NCI-H2029 (cell line): ENCODE measurements around the gene SLC4A3.

Experiments used
- DNase-seq: peaks from one replicate; lab custom pipeline; 2025; lab: John Stamatoyannopoulos, UW

Gene SLC4A3

DNA sequence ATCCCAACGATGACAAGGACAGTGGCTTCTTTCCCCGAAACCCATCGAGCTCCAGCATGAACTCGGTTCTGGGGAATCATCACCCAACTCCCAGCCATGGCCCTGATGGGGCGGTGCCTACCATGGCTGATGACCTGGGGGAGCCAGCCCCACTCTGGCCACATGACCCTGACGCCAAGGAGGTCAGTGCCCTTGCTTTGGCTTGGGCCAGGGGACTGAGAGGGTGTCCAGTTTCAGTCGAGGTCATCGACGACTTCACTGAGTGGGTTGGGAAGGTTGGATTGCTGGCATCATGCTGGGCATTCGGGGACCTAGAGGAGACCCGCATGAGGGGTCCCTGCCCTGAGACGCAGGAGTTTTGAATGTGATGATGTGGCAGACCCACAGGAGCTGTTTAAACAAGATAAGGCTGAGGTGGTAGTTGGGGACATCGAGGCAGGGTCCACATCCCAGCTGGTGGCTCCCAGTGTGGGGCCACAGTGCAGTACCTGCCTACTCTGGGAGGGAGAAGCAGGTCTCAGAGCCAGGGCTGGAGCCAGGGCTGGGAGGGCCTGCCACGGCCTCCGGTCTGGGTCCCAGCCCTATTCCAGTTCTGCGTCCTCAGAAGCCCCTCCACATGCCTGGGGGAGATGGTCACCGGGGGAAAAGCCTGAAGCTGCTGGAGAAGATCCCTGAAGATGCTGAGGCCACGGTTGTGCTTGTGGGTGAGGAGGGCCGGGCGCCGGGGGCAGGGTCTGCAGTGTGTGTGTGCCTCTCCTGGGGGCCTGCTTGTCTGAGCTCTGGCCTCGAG, 6.0 kb downstream of the SLC4A3 start:
- DNase-seq: no peak

DNA sequence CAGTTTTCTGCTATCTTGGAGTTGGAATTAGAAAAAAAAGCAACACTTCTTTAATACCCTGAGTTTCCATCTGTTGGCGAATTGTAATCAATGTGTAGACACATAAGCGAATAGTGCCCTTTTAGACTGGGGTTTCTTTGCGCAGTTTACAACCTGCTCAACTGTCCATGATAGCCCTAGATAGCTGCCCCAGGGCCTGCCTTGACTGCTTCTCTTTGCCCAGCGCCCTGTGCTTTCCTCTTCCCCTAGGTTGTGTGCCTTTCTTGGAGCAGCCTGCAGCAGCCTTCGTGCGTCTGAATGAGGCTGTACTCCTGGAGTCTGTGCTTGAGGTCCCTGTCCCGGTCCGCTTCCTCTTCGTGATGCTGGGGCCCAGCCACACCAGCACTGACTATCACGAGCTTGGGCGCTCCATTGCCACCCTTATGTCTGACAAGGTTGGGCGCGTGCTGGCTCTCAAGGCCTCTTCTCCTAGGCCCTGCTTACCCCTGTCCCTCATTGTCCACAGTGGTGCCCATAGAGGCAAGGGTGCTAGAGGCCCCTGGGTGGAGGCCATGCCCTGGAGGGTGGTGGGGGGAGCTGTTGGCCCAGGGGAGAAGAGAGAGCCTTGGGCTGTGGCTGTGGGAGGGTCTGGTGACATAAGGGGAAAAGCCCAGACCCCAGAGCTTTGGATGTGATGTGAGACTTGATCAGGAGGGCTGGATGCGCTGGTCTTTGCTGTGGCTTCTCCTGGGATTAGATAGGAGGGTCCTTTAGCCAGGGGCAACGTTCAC, 6.9 kb downstream of the SLC4A3 start:
- DNase-seq: no peak

DNA sequence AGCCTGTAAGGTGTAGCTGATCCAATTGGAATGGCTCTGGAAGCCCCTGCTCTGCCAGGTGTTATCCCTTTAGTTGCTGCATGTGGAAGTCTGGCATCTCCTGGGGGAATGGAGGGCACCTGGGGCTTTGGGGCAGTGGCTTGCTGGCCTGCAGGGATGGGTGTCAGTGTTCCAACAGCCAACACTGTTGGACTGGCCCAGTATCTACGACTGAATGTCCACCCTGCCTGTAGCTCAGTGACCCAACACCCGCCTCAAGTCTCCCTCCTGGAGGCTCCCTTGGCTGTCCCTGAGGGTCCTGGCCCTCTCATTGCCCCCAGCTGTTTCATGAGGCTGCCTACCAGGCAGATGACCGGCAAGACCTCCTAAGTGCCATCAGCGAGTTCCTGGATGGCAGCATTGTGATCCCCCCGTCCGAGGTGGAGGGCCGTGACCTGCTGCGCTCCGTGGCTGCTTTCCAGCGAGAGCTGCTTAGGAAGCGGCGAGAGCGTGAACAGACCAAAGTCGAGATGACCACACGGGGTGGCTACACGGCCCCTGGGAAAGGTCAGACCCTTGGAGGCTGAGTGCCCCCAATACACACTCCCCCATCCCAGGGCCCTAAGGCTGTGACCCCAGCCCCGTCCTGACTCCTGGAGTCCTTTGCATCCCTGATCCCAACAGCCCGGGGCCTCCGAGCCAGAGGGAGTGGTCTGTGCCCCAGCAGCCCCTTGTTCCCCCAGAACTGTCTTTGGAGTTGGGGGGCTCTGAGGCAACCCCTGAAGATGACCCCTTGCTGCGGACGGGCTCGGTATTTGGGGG, 7.7 kb downstream of the SLC4A3 start:
- DNase-seq: no peak

DNA sequence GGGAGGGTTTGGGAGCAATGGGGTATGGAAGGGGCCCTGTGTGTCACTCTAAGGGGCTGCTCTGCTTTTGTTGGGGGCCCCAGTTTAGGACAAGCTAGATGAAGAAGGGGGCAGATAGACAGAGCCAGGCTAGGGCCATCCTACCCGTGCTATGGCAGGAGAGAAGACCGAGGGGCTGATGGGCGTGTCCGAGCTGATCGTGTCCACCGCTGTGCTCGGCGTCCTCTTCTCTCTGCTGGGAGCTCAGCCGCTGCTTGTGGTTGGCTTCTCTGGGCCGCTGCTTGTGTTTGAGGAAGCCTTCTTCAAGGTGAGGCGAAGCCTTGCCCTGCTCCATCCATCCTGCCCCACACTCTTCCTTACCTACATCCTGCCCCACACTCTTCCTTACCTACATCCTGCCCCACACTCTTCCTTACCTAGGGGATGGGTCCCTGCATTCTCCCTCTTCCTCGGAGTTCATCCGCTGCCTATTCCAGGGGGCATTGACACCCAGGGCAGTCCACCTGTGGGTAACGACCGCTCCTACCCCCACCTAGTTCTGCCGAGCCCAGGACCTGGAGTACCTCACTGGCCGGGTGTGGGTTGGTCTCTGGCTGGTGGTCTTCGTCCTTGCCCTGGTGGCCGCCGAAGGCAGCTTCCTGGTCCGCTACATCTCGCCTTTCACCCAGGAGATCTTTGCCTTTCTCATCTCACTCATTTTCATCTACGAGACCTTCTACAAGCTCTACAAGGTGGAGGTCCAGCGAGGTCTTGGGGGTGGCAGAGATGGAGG, 8.9 kb downstream of the SLC4A3 start:
- DNase-seq: no peak

DNA sequence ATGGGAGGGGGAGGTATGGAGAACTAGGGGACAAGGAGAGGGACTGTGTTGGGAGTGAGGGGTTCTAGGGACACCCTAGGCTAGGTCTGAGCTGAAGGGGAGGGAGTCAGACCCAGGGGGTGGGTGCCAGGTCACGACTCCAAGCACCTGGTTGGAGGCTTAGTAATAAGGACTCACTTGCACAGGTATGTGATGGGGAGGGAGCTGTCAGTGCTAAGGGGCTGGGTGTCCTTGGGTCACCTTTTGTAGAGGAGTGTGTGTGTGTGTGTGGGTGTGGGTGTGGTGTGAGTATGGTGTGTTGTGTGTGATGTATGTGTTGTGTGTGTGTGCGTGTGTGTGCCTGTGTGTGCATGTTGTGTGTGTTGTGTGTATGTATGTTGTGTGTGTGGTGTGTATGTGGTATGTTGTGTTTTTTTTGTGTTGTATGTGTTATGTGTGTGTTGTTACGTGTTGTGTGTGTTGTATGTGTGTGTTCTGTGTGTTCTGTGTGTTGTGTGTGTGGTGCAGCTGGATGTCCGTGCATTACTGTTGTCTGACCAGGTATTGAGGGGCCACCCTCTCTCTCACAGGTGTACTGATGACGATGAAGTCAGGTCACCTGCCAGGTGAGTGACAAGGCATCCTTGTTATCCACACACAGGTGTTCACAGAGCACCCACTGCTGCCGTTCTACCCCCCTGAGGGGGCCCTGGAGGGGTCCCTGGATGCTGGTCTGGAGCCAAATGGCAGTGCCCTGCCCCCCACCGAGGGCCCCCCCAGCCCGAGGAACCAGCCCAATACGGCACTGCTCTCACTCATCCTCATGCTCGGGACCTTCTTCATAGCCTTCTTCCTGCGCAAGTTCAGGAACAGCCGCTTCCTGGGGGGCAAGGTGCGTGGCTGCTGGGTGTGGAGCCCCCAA, 9.8 kb downstream of the SLC4A3 start:
- no peak for DNase-seq

DNA sequence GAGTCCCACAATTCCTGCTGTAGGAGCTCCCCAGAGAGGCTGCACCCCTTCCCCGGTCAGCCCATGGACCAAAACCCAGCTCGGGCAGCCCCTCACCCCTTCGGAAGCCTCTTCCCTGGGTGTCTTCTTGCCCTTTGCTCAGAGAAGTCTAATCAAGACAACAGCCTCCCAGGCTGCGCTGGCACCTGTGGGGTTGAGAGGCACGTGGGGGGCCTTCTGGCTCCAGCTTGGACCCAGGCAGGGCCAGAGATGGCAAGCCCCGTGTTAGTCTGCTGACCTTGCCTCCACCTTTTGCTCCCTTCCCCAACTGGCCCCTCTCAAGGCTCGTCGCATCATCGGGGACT, 10.4 kb downstream of the SLC4A3 start:
- no peak for DNase-seq

DNA sequence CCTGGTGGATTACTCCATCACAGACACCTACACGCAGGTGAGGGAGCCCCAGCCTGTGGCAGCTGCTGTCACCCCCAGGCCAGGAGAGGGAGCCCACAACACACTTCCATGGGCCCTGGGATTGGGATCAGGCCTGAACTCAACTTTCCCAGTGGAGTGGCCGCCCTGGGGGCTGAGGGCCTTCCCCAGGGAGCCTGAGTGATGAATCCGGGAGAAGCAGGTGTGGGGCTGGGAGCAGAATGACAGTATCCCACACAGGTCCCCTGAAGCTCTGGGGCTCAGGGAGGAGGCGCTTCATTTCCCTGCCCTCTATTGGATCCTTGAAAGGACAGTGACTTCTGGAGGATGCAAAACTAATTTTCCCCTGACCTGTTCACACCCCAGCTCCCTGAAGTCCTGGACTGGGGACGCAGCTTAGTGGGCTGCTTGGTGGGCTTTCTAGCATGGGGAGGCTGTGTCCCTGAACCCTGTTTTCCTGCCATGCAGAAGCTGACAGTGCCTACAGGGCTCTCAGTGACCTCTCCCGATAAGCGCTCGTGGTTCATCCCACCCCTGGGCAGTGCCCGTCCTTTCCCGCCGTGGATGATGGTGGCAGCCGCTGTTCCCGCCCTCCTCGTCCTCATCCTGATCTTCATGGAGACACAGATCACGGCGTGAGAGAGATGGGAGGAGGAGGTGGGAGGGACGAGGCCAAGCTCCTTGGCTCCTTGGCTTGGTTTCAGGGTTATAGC, 11.0 kb downstream of the SLC4A3 start:
- no peak for DNase-seq

DNA sequence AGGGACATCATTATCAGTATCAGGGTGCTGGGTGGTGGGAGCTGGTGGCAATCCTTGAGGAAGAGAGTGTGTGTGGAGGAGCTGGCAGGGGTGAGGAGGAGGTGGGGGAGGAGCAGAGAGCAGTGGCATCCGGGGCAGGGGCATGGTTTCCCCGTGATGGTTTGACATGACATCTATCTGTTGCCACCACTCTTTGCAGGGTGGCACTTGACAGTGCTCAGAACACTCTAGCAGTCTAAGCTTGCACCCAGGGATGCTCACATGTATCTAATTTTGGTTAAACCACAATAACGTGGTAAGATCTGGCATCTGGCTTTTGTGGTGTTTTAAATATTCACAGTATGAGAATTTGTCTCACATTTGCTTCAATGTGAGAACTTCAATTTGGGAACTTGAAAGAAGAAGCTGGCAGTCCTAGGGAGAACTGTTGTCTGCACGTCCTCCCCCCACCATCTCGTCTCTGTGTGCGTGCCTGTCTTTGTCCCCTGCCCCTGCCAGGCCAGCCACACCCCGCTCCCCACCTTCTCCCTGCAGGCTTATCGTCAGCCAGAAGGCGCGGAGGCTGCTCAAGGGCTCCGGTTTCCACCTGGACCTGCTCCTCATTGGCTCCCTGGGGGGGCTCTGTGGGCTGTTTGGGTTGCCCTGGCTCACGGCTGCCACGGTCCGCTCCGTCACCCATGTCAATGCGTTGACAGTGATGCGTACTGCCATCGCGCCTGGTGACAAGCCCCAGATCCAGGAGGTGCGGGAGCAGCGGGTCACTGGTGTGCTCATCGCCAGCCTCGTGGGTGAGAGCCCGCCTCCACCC, 11.7 kb downstream of the SLC4A3 start:
- DNase-seq: no peak

DNA sequence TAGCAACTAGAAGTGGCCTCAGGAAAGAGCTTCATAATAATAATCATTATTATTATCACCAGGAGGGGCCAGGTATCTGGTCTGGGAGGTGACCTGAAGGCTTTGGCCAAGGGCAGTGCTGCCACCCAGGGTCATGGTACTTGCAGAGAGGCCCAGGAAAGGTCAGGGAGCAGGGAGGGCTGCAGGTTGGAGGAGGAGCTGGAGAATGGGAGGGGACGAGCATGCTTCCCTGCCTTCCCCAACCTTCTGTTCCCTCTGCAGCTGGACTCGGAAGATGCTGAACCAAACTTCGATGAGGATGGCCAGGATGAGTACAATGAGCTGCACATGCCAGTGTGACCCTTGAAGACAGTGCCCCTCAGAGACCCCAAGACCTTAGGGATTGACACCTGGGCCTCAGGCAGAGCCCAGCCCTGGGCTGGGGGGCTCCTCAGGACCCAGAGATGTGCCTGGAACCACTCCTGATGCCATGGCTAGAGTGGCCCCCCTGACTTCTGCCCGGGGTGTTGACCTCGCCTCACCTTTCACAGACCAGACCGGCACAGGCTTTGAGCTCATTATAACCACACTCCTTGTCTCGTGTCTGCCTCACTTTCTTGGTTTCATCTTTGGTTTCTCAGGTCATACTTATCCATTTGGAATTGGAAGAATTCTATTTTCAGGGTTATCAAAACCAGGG, 14.1 kb downstream of the SLC4A3 start:
- DNase-seq: no peak

DNA sequence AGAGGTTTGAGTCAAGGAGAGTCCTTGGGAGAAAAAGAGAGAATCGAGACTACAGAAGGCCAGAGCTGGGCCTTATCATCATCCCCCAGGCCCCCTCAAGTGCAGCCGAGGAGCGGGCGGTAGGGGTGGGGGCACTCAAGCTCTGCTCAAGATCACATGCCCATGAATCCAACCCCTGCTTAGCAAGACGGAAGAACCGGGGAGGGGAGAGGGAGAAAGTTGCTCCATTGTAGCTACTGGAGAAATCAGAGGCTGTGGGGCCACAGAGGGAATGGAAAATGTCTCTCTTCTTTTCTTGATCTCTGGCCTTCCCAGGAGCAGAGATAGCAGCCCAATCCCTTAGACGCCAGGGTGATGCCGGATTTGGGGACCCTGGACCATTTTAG, 14.6 kb downstream of the SLC4A3 start:
- no peak for DNase-seq

DNA sequence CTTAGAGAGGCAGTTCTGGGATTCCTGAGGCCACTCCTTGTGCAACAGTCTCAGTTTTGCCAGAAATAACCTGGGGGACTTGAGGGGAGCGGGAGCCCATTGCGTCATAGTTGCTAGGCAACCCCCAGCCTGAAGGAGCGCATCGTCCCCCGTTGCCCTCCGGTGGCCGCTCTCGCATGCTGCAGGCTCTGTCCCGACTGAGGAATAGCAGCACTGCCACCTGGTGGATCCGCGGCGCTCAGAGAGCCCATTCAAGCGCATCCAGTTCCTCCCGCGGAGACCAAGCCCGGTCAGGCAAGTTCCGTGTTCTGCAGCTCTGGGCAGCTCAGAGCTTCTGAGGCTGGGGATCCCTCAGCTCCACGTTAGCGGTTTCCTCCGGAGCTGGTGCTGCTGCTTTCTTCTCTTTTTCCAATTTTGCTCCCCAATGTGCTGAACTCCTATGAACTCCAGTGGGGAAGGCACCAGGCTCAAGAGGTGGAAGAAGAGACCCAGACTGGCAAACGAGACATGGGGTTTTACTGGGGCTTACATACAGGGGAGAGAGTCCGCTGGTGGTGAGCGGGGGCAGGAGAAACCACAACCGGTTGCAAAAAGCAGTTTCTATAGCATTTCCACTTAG, 15.1 kb downstream of the SLC4A3 start:
- DNase-seq: peak; percentile 87

DNA sequence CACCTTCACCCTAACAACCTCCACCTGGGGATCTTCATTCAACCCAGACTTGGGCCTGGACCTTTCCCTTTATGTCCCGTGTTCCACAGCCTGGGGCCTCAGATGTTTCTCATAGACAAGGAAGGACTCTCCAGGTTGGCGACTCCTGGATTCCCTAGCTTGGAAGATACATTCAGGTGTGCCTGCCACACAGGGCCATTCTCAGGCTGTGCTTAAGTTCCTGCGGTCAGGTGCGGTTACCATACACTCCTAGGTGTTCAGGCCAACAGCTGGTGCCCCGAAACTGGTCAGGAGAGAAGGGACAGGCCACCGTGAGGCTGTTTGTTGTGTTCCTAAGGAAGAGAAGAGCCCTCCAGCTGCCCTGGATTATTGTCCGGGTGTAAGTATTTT, 15.6 kb downstream of the SLC4A3 start:
- DNase-seq: no peak

DNA sequence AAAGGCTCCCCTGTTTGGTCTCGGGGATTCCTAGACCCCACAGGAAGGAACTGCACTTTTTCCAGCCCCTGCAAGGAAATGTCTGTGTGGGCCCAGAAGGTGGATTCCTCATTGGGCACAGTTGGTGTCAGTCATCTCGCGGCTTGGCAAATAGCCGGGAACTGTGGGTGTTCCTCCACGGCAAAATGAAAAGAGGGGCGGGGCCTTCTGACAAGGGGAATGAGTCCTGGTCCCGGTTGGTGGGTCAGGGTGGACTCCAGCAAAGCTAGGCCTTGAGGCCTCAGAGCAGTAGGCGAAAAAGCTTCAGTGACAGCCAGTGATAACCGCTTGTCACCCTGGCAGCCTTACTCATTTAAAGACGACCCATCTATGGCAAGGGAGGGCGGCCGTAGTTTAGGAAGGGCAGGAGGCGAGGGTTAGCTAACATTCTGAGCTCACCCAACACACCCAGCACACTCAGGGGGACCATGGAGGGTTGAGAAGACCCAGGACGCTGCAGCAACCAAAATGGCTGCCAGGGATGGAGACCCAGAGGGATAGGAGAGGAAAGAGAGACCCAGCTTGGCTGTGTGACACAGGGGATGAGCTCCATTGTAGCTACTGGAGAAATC, 16.5 kb downstream of the SLC4A3 start:
- DNase-seq: no peak

DNA sequence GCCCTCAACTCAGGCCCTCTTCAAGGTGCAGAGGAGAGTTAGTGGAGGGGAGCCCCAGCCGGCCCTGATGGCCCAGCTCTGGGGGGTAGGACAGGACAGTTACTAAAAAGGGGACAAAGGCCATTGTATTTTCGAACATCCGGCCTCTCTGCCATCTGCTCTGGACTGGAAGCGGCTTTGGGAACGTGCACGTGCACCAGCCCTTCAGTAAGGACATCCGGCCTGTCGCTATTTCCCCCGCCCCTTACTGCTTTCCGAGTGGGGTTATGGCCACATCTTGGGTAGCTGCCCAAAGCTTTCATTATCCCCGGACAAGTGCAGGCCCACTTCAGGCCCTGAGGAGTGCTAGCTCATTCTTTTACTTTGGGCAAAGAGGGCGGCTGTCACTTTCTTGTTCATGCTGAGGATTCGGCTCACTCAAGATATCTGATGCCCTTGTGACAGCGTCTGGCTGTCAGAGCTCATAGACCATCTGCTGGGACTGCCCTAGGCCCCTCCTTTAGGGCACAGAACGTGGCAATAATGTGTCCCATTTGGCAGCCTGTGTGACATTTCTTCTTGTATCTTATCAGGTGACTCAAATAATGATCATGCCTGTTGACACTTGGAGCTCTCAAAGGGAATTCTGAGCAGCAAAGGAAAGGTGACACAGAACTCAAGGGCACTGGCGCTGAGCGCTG, 17.5 kb downstream of the SLC4A3 start:
- DNase-seq: peak; percentile 77

DNA sequence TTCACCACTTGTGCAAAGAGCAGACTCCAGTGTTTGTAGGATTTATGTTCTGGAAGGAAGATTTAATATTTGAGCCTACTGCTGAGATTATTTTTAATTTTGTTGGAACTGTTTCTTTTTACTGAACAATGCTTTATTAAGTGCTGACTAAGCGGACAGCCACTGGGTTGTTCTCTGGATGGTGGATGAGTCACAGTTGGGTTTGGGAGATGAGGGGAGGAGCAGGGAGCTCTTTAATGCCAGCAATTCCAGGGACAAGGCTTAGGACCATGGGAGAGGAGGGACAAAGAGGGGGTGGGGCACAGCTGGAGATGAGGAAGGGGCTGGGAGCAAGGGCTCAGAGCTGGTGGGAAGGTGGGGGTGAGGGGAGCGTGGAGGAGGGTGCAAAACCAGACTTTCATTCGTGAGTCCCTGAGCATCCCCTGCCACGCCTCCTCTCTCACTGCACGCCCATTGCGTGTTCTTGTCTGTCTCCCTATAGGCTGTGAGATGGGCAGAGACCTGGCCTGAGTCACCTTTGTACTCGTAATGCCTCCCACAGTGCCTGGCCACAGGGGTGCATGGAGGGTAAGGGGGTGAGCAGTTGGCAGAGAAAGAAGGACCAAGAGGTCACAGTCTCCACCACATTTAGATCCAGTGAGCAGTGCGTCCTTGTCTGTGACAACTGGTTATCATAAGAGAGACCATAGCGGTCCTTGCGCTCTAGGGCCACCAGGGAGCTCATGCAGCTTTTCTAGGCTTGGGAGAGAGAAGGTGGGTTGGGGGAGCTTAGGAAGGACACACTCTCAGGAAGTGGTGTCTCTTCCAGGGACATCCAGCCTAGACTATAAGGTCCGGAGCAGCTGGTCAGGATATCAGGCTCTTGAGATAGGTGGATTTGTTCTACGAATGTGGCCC, 18.4 kb downstream of the SLC4A3 start:
- DNase-seq: no peak

DNA sequence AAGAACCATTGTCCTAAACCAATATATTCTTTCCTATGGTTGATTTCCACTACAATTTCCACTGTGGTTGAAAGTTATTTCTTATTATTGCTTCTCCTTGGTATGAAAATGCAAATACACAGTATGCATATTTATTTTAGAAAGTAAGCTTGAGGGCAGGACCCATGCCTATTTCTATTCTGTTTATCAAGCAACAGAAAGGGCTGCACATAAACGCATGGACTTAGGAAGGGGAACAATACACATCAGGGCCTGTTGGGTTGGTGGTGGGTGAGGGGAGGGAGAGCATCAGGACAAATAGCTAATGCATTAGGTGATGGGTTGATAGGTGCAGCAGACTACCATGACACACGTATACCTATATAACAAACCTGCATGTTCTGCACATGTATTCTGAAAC, 20.7 kb downstream of the SLC4A3 start:
- no peak for DNase-seq
